ENCODE data around the gene PHC1.

Gene PHC1

DNA sequence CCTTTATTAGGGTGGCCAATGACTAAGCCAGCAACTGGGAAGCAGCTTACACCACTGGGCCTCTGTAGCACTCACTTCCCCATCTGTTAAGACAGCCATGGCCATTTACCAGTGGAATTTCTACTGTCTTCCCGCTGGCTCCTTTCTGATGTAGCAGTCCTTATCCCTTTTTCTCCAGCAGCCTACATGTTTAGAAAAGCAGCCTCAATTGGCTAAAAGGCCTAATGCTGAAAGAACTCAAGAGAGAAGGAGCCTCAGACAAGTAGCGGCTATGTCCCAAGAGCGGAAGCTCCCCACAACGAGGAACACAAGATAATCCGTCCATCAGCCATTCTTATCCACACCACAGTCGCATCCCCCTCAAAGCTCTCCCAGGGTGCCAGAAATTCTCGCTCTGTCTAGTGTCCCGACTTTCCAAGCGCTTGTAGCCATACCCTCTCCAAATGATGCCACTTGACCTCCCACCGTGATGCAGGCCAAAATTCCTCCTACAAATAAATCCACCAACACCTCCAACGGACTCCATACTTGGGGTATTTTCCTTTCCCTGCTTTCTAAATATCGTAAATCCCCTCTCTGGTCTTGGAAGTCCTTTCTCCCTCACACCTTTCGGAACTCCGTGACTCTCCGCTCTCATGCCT, 34.5 kb downstream of the PHC1 start:
- DNase-seq (ENCODE audit: extremely low spot score), result no peak
- CTCF ChIA-PET, result interaction anchor here (0.7 to 3.7 kb wide), 25 partner anchors 10 to 300 kb away, joined by 3 to 25 read pairs (median 4); partner anchors contain the start of gene PHC1
- POLR2A ChIA-PET, result interaction anchor here (0.6 kb wide), 1 partner anchor 82 kb away, joined by 3 read pairs; no protein-coding TSS in a partner anchor
- no peak for TF ChIP-seq CTCF (IDR thresholded peaks at IDR 0.05; ENCODE audit: control extremely low read depth, extremely low read depth, low read depth, missing control alignments)

DNA sequence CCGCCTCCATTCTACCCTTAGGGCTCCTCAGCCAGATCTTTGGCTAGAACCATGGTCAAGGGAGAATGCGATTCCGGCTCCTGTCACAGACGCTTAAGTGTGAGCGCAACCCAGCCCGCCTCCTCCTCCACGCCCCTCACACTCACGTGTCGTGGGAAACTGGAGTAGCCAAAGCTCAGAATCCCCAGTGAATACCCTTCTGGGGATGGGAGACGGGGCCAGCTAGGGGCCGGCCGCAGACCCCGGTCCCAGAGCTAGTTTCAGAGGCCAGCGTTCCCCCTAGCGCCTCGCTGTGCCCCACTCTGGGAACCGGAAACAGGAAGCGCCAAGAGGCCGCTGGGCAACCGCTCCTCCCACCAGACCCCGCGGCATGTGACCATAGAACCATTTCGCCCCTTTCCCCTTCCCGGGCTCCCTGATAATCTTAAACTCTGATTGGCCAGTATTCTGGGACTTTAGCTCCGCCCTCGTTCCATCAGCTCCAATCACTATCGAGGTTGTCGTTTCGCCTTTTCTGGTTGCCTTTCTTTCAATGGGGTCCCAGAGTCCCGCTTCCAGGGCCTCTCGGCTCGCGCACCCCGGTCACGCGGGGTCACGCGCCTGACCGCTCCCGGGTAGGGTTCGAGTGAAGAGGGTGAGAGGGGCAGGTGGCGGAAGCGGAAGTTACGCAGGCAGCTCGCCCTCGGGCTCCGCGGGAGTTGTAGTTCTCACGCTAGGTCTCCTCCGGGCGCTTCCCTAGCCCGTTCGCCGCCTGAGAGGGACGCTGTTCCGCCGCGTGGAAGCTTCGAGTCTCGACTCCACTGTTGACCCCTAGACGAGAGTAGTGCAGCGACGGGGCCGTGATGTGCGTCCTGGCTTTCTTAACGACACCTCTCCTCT, 35.3 kb downstream of the PHC1 start, which contains the start of gene M6PR:
Gene M6PR (minus strand): TSS at position 304 of the 879 bp plus-strand sequence. CDS start 3,241 bp downstream, outside the sequence.
- ChIA-PET CTCF (interaction anchor here (0.7 to 3.7 kb wide), 27 partner anchors 11 to 339 kb away, joined by 3 to 25 read pairs (median 4); partner anchors contain the start of gene PHC1), POLR2A (interaction anchor here (0.6 to 1.1 kb wide), 2 partner anchors 37 to 82 kb away, joined by 3 read pairs; no protein-coding TSS in a partner anchor)
- TF ChIP-seq CTCF (IDR thresholded peaks at IDR 0.05; ENCODE audit: control extremely low read depth, extremely low read depth, low read depth, missing control alignments), result peak; percentile 77
- DNase-seq (ENCODE audit: extremely low spot score), result peak; percentile 92

DNA sequence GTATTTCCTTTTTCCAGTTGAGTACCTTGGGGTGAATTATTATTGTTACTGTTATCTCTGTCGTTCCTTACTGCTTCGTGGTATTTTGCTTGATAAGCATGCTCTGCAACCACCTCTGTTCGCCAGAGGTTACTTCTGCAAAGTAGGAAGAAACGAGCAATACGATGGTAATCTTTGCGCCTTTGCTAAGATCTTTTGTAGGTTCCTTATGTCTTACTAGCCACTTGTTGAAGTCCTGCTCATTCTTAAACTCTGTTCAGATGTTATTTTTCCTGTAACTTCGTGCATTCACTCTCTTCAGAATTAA, 35.9 kb downstream of the PHC1 start:
- no peak for TF ChIP-seq CTCF (IDR thresholded peaks at IDR 0.05; ENCODE audit: control extremely low read depth, extremely low read depth, low read depth, missing control alignments)
- ChIA-PET POLR2A (interaction anchor here (1.1 kb wide), 1 partner anchor 38 kb away, joined by 3 read pairs; no protein-coding TSS in a partner anchor), CTCF (interaction anchor here (0.9 to 3.7 kb wide), 21 partner anchors 11 to 340 kb away, joined by 3 to 25 read pairs (median 5); partner anchors contain the start of gene PHC1)
- DNase-seq (ENCODE audit: extremely low spot score), result no peak

- ChIA-PET CTCF (interaction anchor here (0.9 to 3.7 kb wide), 12 partner anchors 12 to 293 kb away, joined by 3 to 25 read pairs (median 6); no protein-coding TSS in a partner anchor), POLR2A (no interaction called here)
- no peak for DNase-seq (ENCODE audit: extremely low spot score)
- TF ChIP-seq CTCF (IDR thresholded peaks at IDR 0.05; ENCODE audit: control extremely low read depth, extremely low read depth, low read depth, missing control alignments), result no peak
These were observed 36.6 kb downstream of the PHC1 start for GRCh38 chr12:8950702-8951478.

- no peak for TF ChIP-seq CTCF (IDR thresholded peaks at IDR 0.05; ENCODE audit: control extremely low read depth, extremely low read depth, low read depth, missing control alignments)
- POLR2A ChIA-PET, result no interaction called here
- DNase-seq (ENCODE audit: extremely low spot score), result no peak
- CTCF ChIA-PET, result interaction anchor here (0.7 to 3.7 kb wide), 9 partner anchors 16 to 98 kb away, joined by 3 to 25 read pairs (median 5); no protein-coding TSS in a partner anchor
These were observed 37.4 kb downstream of the PHC1 start for GRCh38 chr12:8951744-8952143.
